GM18511 (cell line): ENCODE data around the gene NUDT14.

Experiments used
- ATAC-seq: cut with Tn5 transposase; IDR thresholded peaks from one replicate; pipeline ENCODE4 v1.9.1; 2021; ENCODE audit warnings: mild to moderate bottlenecking, moderate library complexity; ENCODE audit not compliant: unreplicated experiment

Gene NUDT14

DNA sequence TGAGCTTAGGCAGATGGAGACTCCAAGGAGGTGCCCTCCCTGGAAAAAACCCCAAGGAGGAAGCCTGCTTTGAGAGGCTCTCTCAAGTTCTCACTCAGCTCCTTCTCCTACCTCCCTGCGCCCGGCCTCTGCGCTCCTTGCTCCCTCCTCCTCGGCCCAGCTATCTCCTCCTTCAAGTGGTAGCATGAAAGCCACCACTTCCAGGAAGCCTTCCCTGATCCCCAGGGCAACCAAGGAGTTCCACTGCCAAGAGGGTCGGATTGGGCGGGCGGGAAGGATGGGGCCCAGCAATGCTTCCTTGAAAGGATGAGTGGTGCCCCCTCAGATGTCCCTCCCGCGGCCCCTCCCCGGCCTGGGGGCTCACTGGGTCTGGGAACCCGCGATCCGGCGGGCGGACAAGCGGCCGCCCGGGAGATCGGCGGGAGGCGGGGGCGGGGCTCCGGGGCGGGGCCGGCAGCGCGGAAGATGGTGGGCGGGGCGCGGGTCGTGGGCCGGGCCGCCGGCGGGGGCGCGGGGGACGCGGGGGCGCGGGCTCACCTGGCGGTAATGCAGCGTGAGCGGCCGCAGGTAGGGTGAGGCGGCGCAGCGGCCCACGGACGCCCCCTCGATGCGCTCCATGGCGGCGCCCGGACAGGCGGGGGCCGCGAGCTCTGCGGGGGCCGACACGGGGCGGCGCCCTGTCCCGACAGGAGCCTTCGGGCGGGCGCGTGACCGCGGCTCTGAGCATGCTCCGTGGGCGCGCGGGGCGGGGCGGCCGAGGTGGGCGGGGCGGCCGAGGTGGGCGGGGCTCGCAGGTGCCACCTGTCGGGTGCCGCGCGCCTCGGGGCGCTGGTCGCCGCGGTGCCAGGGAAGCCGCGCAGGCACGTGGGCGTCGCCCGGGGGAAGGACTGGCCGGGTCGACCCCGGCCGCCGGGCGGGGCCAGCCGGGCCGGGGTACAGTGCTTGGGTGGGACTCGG, at the start of gene NUDT14:
TSS of gene NUDT14 (minus strand) at position 721 of the 957 bp plus-strand sequence. CDS start at position 618, 103 bp downstream.
- ATAC-seq: no peak

DNA sequence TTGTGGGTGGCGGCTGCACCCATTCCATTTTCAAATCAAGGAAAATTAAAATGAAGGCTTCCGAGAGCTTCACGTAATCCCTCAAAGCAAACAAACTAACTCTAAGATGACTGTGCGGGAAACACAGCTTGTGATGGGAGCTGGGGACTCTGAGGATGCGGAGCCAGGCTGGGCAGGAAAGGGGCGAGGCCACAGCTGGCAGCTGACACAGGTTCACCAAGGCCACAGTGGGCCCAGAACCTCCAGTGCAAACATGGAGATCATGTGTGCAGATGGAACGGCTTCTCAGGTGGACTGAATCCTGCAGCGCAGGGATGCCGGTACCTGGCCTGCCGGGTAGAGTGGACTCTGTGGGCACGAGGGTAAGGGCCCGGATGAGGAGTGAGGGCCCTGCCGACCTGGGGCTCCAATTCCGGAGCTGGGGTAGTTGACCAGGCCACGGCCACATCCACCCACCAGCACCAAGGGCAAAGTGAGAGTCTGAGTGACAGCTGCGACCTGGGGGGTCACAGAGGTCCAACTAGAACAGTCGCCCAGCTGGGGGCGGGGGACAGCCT, 48.1 kb upstream of the NUDT14 start:
- no peak for ATAC-seq

DNA sequence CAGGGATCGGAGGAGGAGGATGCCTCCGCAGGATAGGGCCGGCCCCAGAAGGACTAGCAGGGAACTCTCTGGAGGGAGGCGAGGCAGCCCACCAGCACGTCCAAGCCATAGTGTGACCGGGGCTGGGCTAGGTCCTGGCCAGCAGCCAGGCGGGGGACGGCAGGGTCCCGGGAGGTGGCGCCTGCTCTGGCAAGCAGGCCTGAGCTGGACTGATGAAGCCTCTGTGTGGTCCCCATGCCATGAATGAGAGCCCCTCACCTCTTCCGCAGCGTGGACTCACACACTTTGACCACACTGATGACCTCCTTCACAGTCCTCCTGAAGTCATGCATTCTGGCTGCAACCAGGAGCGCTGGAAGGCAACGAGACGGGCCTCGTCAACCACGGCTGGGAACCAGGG, 47.5 kb upstream of the NUDT14 start:
- ATAC-seq: no peak

DNA sequence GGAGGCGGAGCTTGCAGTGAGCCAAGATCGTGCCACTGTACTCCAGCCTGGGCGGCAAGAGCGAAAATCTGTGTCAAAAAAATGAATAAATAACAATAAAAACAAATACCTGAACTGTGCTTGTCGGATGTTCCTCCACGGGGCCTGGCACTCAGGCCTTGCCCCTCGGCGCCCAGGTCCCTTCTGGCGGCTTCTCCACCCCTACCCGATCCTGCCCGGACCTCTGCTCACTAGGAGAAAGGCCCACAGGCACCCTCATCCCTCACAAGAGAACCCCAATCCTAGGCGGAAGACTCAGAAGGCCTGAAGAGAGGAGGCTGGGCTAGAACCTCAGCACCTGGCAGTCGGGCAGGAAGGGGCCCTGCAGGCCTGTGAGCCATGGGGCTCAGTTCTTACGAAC, 46.2 kb upstream of the NUDT14 start:
- ATAC-seq: no peak

DNA sequence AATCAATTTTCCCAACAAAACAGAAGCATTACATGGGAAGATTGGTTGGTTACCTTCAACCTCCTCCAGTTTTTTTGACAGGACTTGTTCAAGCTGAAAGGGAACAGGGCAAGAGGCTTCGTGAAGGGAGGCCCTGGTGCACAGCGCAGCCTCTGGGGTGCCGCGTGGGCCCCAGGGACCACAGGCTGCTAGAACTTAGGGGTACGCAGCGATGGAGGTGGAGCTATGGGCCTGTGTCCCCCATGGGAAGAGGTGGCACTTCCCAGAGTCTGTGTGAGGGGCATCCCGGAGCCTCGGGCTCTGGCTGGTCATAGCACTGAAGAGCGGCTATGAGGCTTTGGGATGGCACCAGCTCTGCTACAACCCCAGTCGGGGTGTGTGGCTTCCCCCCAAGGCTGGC, 45.1 kb upstream of the NUDT14 start:
- ATAC-seq: no peak

DNA sequence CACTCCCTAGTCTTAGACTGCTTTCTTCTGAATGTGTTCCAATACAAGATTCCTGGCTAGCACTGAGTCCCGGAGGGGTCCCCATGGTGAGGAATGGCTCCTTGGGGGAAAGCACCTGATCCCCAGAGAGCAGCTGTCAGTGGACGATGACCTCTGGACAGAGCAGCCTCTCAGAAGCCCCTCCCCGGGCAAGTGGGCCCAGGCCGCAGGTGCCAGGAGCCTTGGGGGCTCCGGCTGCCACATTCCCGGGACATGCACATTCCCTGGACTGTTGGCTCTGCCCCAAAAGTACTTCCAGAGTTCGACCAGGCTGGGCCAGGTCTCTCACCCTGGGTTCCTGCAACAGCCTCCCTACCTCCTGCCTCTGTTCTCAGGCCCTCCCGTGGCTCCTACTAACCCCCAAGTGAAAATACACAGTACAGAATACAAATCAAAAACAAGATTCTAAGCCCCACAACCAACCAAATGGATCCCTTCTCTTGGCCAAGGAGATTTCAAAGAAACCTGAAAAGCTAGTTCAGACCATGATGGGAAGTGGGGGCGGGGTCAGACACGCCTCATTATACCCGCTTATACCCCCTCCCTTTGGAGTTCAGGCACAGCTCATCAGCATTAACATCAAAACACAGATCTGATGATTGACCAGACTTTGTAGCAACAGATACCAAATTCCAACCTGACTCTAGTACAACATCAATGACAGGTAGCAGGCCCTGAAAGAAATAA, 43.9 kb upstream of the NUDT14 start:
- no peak for ATAC-seq

DNA sequence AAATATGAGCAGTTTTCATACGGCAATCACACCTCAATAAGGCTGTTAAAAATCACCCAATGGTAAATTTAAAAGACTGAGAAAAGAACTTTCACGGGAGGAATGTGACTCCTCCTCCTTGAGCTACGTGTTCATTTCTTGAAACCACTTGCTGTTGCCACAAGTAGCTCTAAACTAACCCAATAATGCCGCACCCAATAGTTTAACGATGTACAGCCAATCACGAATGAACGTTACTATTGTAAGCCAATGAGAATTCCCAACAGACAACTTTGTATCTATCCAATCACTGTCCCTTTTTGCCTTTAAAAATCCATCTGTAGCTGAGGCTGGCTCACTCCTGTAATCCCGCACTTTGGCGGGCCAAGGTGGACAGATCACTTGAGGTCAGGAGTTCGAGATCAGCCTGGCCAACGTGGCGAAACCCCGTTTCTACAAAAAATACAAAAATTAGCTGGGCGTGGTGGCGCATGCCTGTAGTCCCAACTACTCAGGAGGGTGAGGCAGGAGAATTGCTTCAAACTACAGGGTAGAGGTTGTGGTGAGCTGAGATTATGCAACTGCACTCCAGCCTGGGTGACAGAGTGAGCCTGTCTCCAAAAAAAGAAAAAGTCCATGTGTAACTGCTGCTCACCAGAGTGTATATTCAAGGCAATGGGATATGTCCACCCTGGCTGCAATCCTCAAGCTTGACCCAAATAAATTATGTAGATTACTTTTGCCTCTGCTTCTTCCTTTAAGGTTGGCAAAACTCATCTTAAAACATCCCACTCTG, 42.8 kb upstream of the NUDT14 start:
- no peak for ATAC-seq

DNA sequence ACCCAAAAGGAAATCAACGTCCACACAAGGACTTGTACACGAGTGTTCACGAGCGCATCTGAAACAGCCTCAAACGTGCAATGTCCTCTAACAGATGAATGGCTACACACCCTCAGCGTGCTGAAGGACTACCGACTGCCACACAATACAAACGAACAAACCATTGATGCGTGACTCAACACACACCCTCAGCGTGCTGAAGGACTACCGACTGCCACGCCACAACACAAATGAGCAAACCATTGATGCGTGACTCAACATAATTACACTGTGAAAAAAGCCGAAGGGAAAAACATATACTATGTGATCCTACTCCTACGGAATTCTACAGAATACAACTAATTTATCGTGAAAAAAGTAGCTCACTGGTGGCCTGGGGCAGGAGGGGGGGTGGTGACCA, 42.1 kb upstream of the NUDT14 start:
- no peak for ATAC-seq

DNA sequence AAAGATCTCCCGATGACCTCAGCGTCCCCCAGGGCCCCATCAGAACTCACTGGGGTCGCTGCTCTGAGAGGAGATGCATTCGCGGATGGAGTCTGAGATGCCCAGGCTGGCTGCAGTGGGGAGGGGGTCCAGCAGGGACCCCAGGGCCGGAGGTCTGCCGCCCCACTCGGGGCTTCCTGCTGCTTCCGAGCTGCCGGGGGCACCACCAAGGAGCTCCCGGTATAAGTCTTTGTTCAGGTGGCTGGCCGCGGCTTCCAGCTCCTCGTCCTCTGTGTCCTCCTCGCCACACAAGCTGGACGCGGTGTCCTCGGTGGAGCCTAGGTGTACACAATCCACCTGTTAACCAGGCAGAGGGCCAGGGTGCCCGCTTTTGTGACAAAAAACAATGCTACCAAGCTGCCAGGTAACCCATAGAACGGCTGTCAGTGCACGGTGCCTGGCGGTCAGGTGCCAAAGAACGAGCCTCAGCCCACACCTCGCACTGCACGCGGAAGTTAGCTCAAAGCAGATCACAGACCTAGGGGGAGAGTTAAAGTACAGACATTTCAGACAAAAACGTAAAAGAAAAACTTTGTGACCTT, 40.6 kb upstream of the NUDT14 start:
- no peak for ATAC-seq

DNA sequence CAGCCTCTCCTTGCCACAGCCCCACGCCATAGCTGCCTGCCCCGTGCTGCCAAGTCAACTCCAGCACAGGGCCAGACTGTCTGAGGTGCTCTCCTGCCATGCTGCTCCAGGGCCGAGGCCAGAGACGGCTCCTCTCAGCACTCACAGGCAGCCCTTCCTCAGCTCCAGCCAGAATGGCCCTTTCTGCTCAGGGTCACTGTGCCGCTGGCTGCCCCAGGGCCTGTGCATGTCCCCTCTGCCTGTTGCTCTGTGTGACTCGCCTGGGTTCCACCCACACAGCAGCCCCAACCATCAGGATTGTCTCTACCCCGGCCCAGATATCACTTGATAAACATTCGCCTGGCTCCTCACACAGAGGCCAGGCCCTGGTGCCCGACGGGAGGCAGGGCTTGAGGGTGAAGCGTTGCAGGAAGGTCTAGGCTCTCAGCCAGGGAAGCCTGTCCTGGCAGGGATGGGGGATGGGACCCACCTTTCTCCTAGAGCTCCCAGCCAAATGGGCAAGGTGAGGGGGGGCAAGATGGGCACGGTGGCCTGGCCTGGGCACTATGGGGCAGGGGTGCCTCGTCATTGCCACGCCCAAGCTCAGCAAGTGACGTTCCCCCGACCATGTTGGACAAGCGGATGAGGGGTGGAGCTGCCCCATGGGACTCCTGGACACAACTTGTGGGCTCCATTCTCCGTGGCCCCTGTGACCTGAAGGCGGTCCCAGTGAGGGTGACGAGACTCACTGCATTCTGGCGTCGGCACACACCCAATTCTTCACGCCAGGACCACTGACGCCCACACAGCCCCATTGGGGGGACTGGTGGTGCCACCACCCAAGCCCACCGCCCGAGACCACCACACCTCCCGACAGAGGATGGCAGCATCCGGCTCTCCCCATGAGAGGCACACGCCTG, 39.8 kb upstream of the NUDT14 start:
- no peak for ATAC-seq

DNA sequence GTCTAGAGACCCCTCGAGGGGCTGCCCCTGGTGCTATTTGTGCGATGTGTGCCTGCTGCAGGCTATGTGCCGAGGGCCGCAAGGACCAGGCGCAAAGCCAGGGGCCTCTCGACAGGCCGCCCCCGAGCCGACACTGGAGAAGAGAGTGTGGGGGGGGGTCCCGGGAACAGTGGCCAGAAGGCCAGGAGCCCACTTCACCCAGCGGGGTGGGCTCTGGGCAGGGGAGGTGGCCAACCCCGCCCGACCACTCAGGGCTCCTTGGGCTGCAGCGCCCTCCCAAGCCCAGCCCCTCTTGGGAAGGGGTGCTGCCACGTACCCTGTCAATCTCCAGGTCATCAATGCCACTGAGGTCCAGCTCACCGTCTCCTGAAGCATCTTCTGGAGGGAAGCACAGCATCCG, 38.6 kb upstream of the NUDT14 start:
- ATAC-seq: no peak

DNA sequence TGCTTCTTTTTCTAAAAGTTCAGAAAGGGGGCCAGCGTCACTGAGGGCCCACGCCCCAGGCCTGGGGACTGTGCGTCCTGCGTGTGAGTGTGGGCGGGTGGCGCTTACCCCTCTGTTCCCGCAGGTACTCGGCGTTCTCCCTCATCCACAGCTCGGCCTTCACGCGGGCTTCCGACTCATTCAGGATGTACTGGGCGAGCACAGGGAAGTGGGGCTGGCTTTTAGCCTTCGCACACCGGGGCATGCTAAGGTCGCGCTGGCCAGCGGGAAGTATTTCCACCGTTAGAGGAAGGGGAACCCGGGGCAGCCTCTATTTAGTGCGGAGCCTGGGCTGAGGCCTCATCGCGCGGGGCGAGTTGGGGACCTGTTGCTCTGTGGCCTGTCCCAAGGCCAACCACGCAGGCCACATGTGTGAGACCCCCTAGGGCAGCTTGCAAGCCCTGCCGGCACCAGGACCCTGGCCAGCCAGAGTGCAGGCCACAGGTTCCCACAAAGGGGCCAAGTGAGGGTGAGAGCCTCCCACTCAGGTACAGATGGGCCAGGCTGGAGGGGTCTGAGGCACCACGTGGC, 38.0 kb upstream of the NUDT14 start:
- no peak for ATAC-seq

DNA sequence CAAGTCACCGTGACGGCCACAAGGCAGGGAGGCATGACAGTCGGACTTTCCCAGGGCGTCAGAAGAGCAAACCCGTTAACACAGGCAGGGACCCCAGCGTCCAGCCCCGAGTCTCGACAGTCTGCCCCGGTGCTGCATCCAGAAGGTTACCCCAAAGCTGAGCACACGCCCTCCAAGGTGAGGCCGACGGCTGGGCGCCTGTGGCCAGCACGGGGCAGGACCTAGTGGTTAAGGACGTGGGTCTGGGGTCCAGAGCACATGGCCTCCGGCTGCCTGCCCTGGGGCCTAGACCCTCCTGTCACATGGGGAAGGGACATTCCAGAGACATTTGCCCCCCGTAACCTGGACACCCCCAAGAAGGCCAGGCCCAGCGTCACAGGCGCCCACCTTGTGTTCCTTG, 37.5 kb upstream of the NUDT14 start:
- ATAC-seq: no peak

DNA sequence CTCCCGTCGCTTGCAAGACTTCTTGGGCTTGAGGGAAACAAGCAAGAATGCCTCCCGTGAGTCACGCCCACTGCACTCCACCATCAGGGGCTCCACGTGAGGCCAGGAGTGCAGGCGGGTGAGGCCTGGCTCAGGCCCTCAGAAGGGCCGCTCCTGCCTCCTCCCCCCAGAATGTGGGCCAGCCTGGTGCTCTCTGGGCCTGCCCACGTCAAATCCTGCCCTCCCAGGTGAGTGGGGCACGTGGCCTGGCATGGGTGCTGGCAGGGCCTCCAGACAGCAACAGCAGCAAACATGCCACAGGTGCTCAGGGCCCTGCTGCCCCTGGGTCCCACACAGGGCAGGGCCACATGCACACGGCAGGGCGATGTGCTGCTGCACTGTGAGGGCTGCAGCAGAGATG, 36.7 kb upstream of the NUDT14 start:
- ATAC-seq: no peak

DNA sequence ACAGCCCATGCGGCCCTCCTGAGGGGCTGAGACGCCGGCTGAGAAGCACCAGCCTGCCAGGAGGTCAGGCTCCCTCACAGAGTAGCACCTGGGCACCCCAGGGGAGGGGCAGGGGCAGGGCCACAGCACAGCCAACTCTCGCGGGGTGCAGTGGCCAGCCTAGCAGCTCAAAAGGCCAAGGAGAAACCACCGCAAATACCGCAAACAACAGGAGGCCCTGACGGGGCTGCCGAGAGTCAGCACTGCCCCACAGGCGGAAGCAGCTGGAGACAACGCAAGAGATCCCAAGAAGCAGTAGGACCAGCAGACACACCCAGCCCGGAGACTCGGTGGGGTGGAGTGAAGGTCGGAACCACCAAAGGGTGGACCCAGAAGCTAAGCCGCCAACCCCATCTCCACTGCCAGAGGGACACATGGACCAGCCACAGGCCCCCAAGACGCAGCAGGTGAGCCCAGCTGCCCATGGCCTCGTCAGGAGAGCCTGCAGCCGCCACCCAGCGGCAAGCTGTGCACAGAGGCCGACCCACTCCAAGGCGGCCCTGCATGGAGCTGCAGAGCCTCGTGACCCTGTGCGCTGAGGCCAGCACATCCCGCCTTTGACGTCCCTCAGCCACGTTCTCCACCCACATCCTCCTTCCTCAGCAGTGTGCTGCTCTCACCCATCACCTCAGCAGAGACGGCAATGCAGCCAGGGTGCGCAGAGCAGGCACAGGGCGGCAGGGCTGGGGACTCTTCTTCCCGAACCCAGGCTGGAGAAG, 35.6 kb upstream of the NUDT14 start:
- no peak for ATAC-seq

DNA sequence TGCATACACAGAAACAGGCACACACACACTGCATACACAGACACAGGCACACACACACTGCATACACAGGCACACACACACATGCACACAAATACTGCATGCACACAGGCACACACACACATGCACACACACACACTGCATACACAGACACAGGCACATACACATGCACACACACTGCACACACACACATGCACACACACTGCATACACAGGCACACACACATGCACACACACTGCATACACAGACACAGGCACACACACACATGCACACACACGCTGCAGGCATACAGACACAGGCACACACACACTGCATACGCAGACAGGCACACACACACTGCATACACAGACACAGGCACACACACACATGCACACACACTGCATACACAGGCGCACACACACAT, 34.5 kb upstream of the NUDT14 start:
- ATAC-seq: no peak

DNA sequence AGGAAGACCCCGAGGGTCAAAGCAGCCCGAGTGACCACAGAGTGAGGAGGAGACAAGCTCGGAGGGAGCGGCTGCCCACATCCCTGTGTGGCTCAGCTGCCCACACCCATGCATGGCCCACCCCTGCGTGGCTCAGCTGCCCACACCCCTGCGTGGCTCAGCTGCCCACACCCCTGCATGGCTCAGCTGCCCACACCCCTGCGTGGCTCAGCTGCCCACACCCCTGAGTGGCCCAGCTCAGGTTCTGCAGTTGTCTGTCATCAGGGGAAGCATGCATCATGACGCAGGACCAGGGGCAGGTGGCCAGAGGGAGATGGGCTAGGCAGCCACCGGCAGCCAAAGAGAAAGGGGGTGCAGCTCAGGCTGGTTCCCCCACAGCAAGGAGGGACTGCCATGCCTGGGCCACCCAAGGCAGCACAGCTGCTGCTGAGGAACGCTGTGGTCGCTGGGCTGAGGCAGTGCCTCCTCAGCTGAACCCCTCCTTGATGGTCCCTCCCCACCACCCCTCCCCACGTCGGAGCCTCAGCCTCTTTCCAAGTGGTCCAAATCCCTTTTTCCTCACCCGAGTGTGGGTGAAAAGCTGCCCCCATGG, 33.3 kb upstream of the NUDT14 start:
- no peak for ATAC-seq

DNA sequence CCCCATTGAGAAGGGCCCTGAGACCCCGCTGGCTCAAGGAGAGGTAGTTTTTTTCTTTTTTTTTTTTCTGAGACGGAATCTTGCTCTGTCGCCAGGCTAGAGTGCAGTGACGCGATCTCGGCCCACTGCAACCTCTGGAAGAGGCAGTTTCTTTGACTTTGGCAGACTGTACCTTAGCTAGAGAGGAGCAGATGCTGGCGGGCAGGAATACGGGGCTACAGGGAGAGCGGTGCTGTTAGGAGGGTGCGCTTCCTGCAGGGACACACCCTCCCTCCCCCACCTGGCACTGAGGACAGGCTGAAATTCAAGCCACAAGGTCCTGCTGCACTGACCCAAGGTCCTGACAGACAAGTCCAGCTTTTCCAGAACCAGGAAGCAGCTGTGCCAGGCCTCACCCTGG, 32.2 kb upstream of the NUDT14 start:
- no peak for ATAC-seq
